ENCODE results near the gene RAB4A.
"Not testable (repeated sequence)": the region's sequence is repeated elsewhere in the genome, so short reads cannot be mapped to it uniquely, and the experiment has no call there.

DNA sequence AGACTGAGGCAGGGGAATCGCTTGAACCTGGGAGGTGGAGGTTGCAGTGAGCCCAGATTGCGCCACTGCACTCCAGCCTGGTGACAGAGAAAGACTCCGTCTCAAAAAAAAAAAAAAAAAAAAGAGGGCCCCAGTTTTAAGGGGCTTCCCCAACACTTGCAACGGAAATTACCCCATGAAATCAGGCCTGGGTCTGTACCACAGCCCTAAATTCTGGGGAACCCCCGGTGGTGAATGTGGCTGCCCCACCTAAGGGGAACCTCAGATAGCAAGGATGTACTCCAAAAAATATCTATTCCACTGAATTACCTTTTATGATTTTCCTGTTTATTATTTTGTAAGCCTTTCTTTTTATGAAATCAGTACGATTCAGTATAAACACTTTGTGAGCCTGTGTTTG is 56.9 kb downstream of the RAB4A start:
- not testable (repeated sequence) for TF ChIP-seq EZH2phosphoT487 (conservative IDR thresholded peaks at IDR 0.05; ENCODE audit: low read length)
- TF ChIP-seq, protein P1, sequence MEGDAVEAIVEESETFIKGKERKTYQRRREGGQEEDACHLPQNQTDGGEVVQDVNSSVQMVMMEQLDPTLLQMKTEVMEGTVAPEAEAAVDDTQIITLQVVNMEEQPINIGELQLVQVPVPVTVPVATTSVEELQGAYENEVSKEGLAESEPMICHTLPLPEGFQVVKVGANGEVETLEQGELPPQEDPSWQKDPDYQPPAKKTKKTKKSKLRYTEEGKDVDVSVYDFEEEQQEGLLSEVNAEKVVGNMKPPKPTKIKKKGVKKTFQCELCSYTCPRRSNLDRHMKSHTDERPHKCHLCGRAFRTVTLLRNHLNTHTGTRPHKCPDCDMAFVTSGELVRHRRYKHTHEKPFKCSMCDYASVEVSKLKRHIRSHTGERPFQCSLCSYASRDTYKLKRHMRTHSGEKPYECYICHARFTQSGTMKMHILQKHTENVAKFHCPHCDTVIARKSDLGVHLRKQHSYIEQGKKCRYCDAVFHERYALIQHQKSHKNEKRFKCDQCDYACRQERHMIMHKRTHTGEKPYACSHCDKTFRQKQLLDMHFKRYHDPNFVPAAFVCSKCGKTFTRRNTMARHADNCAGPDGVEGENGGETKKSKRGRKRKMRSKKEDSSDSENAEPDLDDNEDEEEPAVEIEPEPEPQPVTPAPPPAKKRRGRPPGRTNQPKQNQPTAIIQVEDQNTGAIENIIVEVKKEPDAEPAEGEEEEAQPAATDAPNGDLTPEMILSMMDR (IDR thresholded peaks at IDR 0.05; ENCODE audit: insufficient read depth, low read length, poor library complexity, severe bottlenecking) = not testable (repeated sequence)

Data from SU-DHL-6 (cell line).